ENCODE data around the gene CAPZB. TPM values are rescaled to one million over a fixed set of nuclear protein-coding genes. Genes with fewer than 3 reads are reported as not detected.
"Not testable (repeated sequence)": the region's sequence is repeated elsewhere in the genome, so short reads cannot be mapped to it uniquely, and the experiment has no call there.

The CAPZB gene
- total RNA-seq, 3 donors from 2014 or later: 112 to 114 (median 113) TPM

- DNase-seq (ENCODE audit: low spot score in 2 of 2): no peak
- no peaks in the 10 kb centered on the region for H3K9me3 ChIP-seq
- intact Hi-C loops (cut with DNase I; ENCODE audit: low total_unique reads): no loop called here
- no peak overlapping the region for H3K27ac ChIP-seq
- TF ChIP-seq POLR2AphosphoS5 (IDR thresholded peaks at IDR 0.05) (no peak), POLR2A (IDR thresholded peaks at IDR 0.05) (no peak), CTCF (IDR thresholded peaks at IDR 0.05) (no peak)
- H3K36me3 ChIP-seq: peaks cover 8% of the 10 kb centered on the region
- H3K4me3 ChIP-seq: no peak overlapping the region
- no peaks in the 10 kb centered on the region for H3K27me3 ChIP-seq
- H3K4me1 ChIP-seq: peaks cover 5 to 6% of the 10 kb centered on the region in 2 donors
These were observed 177.4 kb downstream of the CAPZB start for GRCh38 chr1:19307794-19308508.

- intact Hi-C loops (cut with DNase I; ENCODE audit: low total_unique reads): no loop called here
- DNase-seq (ENCODE audit: low spot score in 2 of 2): no peak
These were observed 178.4 kb downstream of the CAPZB start for GRCh38 chr1:19306941-19307340.

GRCh38 chr1:19305880-19306279 is 179.5 kb downstream of the CAPZB start:
- DNase-seq (ENCODE audit: low spot score in 2 of 2): no peak
- Histone ChIP-seq H3K27ac (no peak overlapping the region), H3K36me3 (peaks cover 8% of the 10 kb centered on the region), H3K27me3 (no peaks in the 10 kb centered on the region), H3K4me3 (no peak overlapping the region), H3K4me1 (peaks cover 4% of the 10 kb centered on the region in 2 donors), H3K9me3 (no peaks in the 10 kb centered on the region)
- TF ChIP-seq CTCF (IDR thresholded peaks at IDR 0.05) (no peak), POLR2A (IDR thresholded peaks at IDR 0.05) (no peak), POLR2AphosphoS5 (IDR thresholded peaks at IDR 0.05) (no peak)
- intact Hi-C loops (cut with DNase I; ENCODE audit: low total_unique reads): no loop called here

More at GRCh38 chr1:19306941-19307340, 178.4 kb downstream of the CAPZB start:
- TF ChIP-seq CTCF (IDR thresholded peaks at IDR 0.05): no peak
- TF ChIP-seq POLR2A (IDR thresholded peaks at IDR 0.05): no peak
- no peak for TF ChIP-seq POLR2AphosphoS5 (IDR thresholded peaks at IDR 0.05)
- no peak overlapping the region for H3K27ac ChIP-seq
- H3K4me3 ChIP-seq: no peak overlapping the region
- no peaks in the 10 kb centered on the region for H3K27me3 ChIP-seq
- peaks cover 5 to 6% of the 10 kb centered on the region in 2 donors for H3K4me1 ChIP-seq
- no peaks in the 10 kb centered on the region for H3K9me3 ChIP-seq
- peaks cover 8% of the 10 kb centered on the region for H3K36me3 ChIP-seq

- H3K9me3 ChIP-seq; H3K36me3 ChIP-seq; H3K4me1 ChIP-seq; intact Hi-C loops (cut with DNase I; ENCODE audit: low total_unique reads); DNase-seq (ENCODE audit: low spot score in 2 of 2); H3K4me3 ChIP-seq; H3K27ac ChIP-seq; H3K27me3 ChIP-seq: not testable (repeated sequence)
These were observed 181.3 kb downstream of the CAPZB start for GRCh38 chr1:19304081-19304480.

- TF ChIP-seq POLR2AphosphoS5 (IDR thresholded peaks at IDR 0.05): no peak
- no peak for TF ChIP-seq POLR2A (IDR thresholded peaks at IDR 0.05)
- no peak for TF ChIP-seq CTCF (IDR thresholded peaks at IDR 0.05)
- no peak for DNase-seq (ENCODE audit: low spot score in 2 of 2)
- Histone ChIP-seq H3K27ac (no peak overlapping the region), H3K36me3 (peaks cover 8% of the 10 kb centered on the region), H3K4me3 (no peak overlapping the region), H3K9me3 (peaks cover 0 to 4% of the 10 kb centered on the region in 2 donors), H3K27me3 (no peaks in the 10 kb centered on the region), H3K4me1 (no peaks in the 10 kb centered on the region)
- intact Hi-C loops (cut with DNase I; ENCODE audit: low total_unique reads): no loop called here
These were observed 185.1 kb downstream of the CAPZB start for GRCh38 chr1:19300211-19300610.

Data from breast epithelium (tissue), 4 donors.